ENCODE data around the gene RAPSN.

The RAPSN gene

GRCh38 chr11:47448566-47449427 lies at the start of gene RAPSN:
TSS of gene RAPSN (minus strand) at chr11:47449136. CDS start at chr11:47448964, 172 bp downstream.
- no peak for DNase-seq

GRCh38 chr11:47498149-47498548 lies 49.2 kb upstream of the RAPSN start:
- no peak for DNase-seq

- no peak for DNase-seq
Measured at GRCh38 chr11:47496808-47497207, 47.9 kb upstream of the RAPSN start.

DNA sequence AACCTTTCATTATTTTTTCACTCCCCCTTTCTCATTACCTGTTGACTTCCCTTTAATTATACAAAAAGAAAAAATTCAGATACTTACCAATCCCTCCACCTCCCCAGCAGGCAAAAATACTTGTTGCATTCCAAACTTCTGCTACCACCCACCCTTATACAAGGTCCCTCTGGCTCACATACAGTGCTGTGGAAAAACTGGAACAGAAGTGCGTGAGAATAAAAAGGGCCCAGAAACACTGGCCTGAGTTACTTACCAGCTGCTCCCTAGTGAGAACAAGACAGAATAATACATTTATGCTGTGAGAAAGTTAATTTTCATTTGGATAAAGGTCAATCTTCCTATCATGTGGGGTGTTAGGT lies 46.9 kb upstream of the RAPSN start:
- no peak for DNase-seq

GRCh38 chr11:47495011-47495855 lies 46.3 kb upstream of the RAPSN start:
- DNase-seq = peak; percentile 55 to 89 (median 86)

- DNase-seq = no peak
Measured at GRCh38 chr11:47489395-47489755, 40.4 kb upstream of the RAPSN start.

DNA sequence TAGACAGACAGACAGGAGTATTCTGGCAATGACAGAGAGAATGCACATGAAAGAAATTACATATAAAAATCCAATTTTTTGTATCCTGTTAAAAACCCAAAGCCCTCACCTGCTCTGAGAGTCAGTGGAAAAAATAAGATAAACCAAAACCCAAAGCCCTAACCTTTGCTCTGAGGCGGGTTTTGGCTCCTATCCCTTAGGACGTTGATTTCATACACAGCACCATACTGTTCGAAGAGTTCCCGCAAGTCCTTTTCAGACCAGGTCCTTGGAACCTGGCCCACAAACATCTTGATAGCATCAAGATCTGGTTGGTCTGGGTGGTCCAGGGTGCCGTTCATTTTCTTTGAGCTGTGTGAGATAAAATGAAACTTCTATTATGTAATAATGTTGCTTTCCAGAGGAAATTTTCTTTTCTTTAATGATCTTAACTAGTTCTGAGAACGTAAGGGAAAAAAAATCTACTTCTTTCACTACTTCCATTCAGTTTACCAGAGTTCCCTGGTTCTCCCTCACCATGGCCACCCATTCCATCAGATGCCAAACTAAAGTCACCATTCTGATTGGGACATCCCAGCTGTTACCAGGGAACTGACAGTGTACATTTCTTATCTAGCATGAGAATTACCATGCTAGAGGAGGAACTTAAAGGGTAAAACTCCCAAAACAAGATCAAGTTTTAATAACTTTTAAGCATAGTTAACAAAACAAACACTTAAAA lies 39.9 kb upstream of the RAPSN start:
- DNase-seq = no peak

DNA sequence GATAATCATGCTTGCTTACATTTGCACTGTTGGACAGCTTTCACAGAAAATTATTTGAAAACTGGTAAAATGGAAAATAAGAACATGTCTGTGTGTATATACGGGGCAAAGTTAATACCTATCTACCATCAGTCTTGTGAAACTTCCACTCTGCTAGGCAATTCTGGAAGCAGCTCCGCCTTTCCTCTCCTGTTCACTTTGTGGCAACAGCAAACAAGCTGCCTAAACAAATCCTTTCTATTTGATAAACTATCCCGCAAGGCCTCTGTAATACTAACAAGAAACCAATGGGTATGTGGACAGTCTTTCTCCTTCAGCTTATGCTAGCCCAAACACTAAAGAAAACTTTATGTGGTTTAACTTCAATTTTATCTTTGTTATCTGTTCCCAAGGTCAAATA lies 39.2 kb upstream of the RAPSN start:
- DNase-seq = no peak

DNA sequence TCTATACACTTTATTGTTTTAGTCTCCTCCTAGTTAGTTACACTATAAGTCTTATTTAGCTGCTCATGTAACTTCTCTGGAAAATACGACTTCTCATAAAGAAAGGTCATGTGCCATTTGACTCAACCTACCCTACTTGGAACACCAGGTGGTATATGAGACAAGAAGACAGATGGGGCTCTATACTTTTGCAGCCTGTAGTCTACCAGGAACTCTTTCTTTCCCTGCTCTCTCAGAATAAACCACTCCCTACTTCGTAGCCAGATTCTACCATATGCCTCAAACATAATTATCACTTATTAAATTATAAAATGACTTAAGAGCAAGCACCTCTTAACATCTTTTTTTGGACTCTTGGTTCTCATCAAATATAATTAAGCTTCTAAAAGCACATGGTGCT lies 38.5 kb upstream of the RAPSN start:
- no peak for DNase-seq

GRCh38 chr11:47485107-47485506 lies 36.2 kb upstream of the RAPSN start:
- peak in 2 of 3 donors; percentile 39 to 53 for DNase-seq

DNA sequence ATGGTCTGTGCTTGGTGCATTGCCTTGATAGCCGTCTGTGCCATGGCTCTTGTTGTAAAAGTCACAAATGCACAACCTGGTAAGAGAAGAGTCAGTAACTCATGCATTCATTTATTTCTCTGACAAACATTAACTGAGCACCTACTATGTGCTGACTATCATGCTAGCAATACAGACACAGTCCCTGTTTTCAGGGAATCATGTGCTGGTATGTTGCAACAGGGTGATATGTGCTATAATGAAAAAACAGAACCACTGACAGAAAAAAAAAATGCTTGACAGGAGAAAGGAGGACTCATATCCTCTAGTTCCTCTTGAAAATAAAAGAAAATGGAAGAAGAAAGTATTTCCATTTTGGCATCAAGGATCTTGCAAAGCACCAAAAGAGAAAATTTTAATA lies 34.5 kb upstream of the RAPSN start:
- peak; percentile 28 to 61 (median 56) for DNase-seq

GRCh38 chr11:47480762-47481161 lies 31.8 kb upstream of the RAPSN start:
- no peak for DNase-seq

GRCh38 chr11:47478651-47479329 lies 29.9 kb upstream of the RAPSN start:
- no peak for DNase-seq

DNA sequence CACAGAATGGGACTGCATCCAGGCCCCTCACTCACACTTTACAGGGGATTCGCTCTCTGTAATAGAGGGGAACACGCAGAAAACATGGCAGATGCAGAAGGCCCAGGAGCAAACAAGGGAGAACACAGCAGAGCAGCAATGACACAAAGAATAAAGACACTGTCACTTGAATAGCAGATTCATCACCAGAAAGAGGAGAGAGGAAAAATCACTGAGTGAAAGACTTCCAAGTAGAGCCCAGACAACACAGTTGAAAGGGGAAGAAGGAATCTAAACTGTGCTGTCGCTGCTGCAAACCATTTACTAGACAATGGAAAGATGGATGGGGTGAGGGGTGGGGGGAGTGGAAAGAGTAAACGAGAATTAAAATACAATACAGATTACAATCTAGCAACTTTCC lies 28.8 kb upstream of the RAPSN start:
- no peak for DNase-seq

DNA sequence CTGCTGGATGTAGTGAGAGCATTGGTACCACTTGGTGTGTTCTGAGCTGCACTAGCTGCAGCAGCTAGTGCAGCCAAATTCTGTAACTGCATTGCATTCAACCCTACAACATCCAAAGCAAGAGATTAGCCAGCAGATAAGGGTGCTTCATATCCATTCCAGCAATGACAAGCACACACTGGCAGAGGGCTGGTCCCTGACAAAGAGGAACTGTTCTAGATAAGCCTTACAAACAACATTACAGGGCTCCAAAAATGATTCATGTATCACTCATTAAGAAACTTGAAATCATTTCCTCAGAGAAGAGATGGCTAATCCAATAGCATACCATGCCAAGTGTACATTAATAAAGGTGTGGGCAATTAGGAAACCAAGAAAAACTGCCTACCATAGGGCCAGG lies 28.4 kb upstream of the RAPSN start:
- DNase-seq = peak in 2 of 3 donors; percentile 12 to 54

- no peak for DNase-seq
Measured at GRCh38 chr11:47470671-47471070, 21.7 kb upstream of the RAPSN start.

DNA sequence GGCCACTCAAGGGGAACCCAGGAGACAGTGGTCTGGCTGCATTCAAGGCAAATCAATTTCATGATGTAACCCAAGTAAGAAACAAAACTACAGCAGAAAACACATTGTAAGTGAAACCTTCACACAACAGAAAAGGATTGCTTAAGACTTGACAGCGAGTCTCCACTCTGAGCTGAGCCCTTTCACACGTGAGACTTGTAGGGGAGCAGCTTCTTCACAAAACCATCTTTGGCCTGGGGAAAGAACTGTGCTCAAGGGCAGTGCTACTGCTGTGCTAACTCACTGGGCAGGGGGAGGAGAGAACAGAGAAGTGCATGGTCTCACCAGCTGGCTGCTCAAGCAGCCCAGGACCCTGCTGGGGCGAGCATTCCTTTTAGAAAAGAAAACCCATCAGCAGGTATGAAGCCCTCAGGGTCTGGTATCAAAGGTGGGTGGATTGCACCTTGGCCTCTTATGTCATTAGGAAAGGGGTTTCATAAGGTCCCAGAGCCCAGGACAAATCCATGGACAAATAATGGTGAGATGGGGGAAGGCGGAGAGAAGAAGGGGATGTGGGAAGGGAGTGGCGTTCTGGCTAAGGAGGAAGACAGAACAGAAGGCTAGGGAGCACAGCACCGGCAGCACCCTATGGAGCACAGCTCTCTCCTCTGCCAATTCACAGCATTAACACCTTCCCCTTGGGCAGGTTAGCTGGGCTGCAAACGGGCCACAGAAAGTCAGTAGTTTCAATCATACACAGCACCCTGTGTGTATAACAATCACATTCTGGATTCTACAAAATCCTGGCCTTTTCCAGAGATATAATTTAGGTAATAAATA lies 20.6 kb upstream of the RAPSN start:
- peak in 2 of 3 donors; percentile 15 to 31 for DNase-seq

- DNase-seq = peak; percentile 54 to 79 (median 65)
Measured at GRCh38 chr11:47468598-47469214, 19.8 kb upstream of the RAPSN start.

DNA sequence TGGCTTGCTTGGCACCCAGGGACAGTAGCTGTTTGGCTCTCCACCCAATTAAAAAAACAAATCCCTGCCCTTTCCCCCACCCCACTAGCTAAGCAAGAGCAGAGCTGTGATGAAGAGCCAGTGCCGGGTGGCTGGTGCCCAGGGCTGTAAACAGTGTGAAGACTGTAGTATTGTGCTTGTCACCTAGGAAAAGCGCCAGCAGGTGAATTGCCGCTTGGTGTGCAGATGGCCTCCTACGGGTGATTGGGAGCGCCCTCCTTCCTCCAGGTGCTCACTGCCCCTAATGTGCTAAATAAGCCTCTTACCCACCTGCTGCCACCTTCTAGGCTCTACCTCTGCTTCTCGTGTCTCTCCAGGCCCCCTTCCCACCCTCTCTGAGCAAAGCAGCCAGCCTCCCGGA lies 18.4 kb upstream of the RAPSN start:
- no peak for DNase-seq

DNA sequence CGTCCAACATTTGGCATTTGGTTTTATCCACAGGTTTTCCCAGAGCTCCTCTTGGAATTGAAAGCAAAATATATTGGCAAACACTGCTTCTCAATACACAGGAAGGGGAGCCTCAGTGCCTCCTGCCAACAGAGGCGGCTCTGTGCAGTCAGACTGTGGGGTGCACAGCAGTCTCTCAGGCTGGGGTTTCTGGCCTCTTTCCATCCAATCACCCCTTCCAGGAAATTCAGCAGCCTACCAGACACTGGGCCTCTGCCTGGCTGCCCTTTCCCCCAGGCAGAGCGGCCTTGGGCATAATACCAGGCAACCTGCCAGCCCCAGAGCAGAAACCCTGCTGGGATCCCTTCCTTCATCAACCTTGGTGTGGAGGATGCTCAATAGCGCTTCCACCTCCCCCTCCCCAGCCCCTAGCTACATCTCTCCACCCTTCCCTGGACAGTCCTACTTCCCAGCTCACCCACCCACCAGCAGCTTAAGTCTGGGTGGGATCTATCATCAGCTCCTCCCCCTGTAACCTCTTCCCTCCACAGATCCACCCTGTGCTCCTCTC lies 17.8 kb upstream of the RAPSN start:
- no peak for DNase-seq

GRCh38 chr11:47466201-47466600 lies 17.3 kb upstream of the RAPSN start:
- DNase-seq = no peak
